Vagina (tissue), 2 donors: ENCODE results near the gene CCDC40.

ENCODE experiments used
- POLR2A ChIP-seq, 2 donors: fragments of 450-650 bp; IDR thresholded peaks; one replicate each; pipeline ENCODE4 v1.6.1; 2017; ENCODE audit warnings: antibody characterized with exemption in 2 of 2, mild to moderate bottlenecking in 2 of 2, moderate library complexity in 2 of 2
- POLR2AphosphoS5 ChIP-seq, 2 donors: sonication (generic); formaldehyde crosslinking; IDR thresholded peaks; one replicate each; pipeline ENCODE4 v1.9.0; 2017; ENCODE audit warnings: antibody characterized with exemption in 2 of 2, mild to moderate bottlenecking in 2 of 2, low read depth in 1 of 2; ENCODE audit not compliant: insufficient read depth in 1 of 2

DNA sequence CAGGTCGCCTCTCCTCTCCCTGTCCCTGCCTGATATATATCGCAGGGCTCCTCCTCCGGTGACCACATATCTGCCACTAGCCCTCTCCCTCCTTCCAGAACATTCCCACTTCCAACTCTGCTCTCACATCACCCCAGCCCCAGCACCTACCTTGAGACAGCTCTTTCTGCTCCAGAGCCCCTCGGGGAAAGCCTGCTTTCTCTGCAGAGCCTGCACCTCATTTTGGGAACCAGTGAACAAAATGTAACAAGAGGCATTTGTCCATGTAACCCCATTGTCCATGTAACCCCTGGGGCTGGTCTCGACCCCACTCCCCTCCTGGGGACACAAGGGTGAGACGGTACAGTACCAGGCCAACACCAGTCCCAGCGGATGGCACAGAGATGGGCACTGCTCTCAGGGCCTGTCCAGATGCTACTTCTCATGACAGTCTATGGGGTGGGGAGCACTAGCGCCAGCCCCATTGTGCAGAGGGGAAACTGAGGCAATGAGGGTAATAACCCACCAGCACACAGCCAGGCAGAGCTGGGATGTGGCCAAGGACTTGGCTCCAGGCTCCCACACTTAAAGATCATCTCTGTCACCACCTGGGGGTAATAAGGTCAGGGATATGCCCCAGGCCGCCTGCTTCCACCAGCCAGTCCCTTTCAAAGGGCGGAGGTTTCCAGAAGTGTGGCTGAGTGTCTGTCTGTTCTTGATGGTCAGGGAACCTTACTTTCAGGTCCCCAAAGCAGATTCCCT, 43.6 kb upstream of the CCDC40 start:
- TF ChIP-seq POLR2AphosphoS5 (IDR thresholded peaks at IDR 0.05; ENCODE audit: insufficient read depth in 1 of 2, low read depth in 1 of 2) = no peak
- TF ChIP-seq POLR2A (IDR thresholded peaks at IDR 0.05) = no peak
